Motor neuron (in vitro differentiated cells): ENCODE measurements around the gene GPR137. TPM values are rescaled to one million over a fixed set of nuclear protein-coding genes. Genes with fewer than 3 reads are reported as not detected.

Source experiments
- ATAC-seq, 8 experiments: fragments of 200-7000 bp; cut with Tn5 transposase; replicated peaks in 6 of 8; 2 replicates each; pipeline ENCODE4 v1.8.0; 2021; ENCODE audit warnings: mild to moderate bottlenecking in 8 of 8, moderate library complexity in 8 of 8
- H3K27ac ChIP-seq, 2 donors: fragments of 250-450 bp; sonication (Bioruptor Pico); 2 replicates each; pipeline ENCODE4 v1.9.0; 2021; ENCODE audit warnings: antibody characterized with exemption in 2 of 2, mild to moderate bottlenecking in 2 of 2, moderate library complexity in 1 of 2
- H3K4me1 ChIP-seq, 2 donors: fragments of 250-450 bp; sonication (Bioruptor Pico); replicated peaks in 1 of 2; 2 replicates each; pipeline ENCODE4 v1.6.1; 2021; ENCODE audit warnings: antibody characterized with exemption in 2 of 2, mild to moderate bottlenecking in 2 of 2, moderate library complexity in 1 of 2
- H3K4me3 ChIP-seq, 5 donors: fragments of 250-450 bp; sonication (Bioruptor Pico); 2 replicates each; pipeline ENCODE4 v1.9.0; 2021; ENCODE audit warnings: antibody characterized with exemption in 5 of 5, mild to moderate bottlenecking in 5 of 5, moderate library complexity in 4 of 5
- WGBS, 10 experiments: fragments of 450-650 bp; shearing (Covaris generic); methylation state at CpG; one replicate each; pipeline ENCODE4 v1.0.0; 2022; 5-methylcytosine and 5-hydroxymethylcytosine counted together
- in situ Hi-C, 9 experiments: fragments of 400-800 bp; cut with MboI; loops; one replicate each; pipeline ENCODE4 v1.15.0; 2021; ENCODE audit warnings: low sequenced_read_pairs in 9 of 9, low pct_unique_long_range_greater_than_20kb in 2 of 9; ENCODE audit not compliant: unreplicated experiment in 9 of 9
- total RNA-seq, 8 experiments: library from RNA; unstranded; fragments of 300-600 nt; gene quantifications; 2 replicates each; pipeline versions ENCODE4 v1.2.3 to v1.2.4, GENCODE V29; 2022

The GPR137 gene
- total RNA-seq, 8 experiments from 2014 or later: 18.9 to 37.6 (median 22.5) TPM

DNA sequence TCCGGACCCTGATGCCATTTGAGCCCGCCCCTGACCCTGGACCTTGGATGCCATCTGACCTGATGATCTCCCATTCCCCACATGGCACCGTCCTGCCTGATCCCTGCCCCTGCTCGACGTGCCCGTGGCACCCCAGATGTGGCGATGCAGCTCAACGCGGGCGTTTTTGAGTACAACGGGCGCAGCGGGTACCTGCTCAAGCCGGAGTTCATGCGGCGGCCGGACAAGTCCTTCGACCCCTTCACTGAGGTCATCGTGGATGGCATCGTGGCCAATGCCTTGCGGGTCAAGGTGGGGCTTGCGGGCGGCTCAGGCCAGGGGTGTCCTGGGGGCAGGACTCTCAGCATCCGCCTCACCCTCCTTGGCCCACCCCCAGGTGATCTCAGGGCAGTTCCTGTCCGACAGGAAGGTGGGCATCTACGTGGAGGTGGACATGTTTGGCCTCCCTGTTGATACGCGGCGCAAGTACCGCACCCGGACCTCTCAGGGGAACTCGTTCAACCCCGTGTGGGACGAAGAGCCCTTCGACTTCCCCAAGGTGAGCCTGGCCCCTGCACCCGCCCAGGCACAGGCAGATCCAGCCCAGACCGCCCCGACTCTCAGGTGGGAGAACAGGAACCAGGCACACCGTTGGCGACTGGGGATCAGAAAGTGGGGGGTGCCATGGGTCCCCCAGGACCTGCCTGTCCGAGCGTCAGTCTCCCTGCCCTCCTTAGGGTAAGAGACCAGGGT is 23.2 kb upstream of the GPR137 start:
- Histone ChIP-seq H3K4me3 (no peak overlapping the region), H3K27ac (no peak overlapping the region), H3K4me1 (peaks cover 22 to 24% of the 10 kb centered on the region in 2 donors)
- no CpG with 5 or more reads among the region's 42 CpGs for WGBS, 10 experiments
- in situ Hi-C loops: no loop called here
- no peak for ATAC-seq

DNA sequence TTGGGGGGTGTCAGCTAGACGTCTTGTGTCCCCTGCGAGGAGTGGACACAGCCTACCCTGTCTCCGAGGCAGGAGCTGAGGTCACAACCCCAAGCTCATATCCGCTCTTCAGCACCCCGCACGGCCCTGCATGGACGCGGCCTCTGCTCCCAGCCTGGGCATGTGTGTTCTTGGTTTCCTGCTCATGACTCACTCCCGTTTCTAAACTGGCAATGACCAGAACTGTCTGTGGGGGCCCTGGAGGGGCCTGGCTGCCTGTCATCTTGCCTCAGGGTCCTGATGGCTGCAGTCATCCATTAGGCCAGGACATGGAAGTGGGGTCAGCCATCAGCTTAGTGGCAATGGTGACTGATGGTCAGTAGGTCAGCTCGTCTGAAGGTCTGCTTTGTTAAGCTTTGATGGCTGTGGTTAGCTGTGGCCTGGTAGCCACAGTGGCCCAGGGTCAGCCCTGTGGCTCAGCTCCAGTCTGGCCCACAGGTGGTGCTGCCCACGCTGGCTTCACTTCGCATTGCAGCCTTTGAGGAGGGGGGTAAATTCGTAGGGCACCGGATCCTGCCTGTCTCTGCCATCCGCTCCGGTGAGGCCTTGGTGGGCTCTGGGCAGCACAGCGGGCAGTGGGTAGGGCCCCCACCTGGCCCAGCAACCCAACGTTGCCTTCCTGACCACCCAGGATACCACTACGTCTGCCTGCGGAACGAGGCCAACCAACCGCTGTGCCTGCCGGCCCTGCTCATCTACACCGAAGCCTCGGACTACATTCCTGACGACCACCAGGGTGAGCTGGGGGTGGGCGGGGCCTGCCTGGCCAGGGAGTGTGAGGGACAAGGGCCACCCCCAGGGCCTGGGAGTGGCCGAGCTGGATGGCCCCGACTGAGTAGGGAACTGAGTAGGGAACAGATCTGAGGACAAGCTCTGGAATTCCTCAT is 22.4 kb upstream of the GPR137 start:
- peak in 5 of 8 experiments; percentile 14 to 65 (median 31) for ATAC-seq
- H3K4me1 ChIP-seq: peaks cover 22 to 24% of the 10 kb centered on the region in 2 donors
- peak overlapping the region; percentile 77 to 80 for H3K27ac ChIP-seq
- in situ Hi-C loops: no loop called here
- WGBS, 10 experiments: 40 to 82% (median 80%) methylated on average over 1 to 7 of the region's 29 CpGs; no CpG with 5 or more reads in 5 of the 10 experiments
- H3K4me3 ChIP-seq: no peak overlapping the region

DNA sequence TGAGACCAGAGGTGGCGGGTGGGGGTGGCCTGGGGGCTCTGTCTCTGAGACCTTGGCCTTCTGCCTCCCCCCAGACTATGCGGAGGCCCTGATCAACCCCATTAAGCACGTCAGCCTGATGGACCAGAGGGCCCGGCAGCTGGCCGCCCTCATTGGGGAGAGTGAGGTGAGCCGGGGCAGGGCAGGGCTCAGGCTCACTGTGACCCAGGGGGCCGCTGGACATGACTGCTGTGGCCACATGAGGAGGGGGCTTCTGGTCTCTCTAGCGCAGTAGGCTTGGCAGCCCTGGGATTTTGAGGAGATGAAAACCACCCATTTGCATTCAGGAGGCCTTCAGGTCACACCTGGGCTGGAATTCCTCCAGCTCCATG is 21.7 kb upstream of the GPR137 start:
- peak overlapping the region; percentile 77 to 80 for H3K27ac ChIP-seq
- in situ Hi-C loops: no loop called here
- WGBS, 10 experiments: 60 to 83% methylated on average over 2 of the region's 8 CpGs; no CpG with 5 or more reads in 8 of the 10 experiments
- peak in 2 of 8 experiments; percentile 0 to 1 for ATAC-seq
- peaks cover 26 to 31% of the 10 kb centered on the region in 2 donors for H3K4me1 ChIP-seq
- H3K4me3 ChIP-seq: no peak overlapping the region

DNA sequence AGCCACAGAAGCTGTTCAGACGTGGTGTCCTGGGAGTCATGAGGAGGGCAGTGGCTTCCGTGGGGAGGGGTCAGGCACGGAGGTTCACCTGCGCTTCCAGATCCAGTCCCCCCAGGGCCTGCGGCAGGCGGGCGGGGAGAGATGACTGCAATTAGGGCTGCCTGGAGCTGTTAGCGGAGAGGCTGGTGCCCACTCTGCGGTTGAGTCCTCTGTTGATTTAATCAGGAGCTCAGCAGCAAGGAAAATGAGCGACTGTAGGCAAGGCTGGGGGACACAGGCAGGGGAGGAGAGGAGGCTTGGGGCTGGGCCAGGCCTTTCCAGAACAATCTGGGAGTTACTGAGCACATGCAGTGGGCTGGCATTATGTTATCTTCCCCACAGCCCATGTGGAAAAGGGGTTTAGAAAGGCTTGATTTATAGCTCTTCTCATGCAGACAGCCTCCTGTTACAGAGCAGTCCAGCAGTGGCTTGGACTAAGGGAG is 21.2 kb upstream of the GPR137 start:
- H3K4me3 ChIP-seq: no peak overlapping the region
- H3K4me1 ChIP-seq: peaks cover 26 to 31% of the 10 kb centered on the region in 2 donors
- WGBS, 10 experiments: 85% methylated on average over 4 of the region's 10 CpGs; no CpG with 5 or more reads in 9 of the 10 experiments
- ATAC-seq: peak in 5 of 8 experiments; percentile 24 to 51 (median 41)
- in situ Hi-C loops: no loop called here
- peak overlapping the region; percentile 77 to 80 for H3K27ac ChIP-seq

DNA sequence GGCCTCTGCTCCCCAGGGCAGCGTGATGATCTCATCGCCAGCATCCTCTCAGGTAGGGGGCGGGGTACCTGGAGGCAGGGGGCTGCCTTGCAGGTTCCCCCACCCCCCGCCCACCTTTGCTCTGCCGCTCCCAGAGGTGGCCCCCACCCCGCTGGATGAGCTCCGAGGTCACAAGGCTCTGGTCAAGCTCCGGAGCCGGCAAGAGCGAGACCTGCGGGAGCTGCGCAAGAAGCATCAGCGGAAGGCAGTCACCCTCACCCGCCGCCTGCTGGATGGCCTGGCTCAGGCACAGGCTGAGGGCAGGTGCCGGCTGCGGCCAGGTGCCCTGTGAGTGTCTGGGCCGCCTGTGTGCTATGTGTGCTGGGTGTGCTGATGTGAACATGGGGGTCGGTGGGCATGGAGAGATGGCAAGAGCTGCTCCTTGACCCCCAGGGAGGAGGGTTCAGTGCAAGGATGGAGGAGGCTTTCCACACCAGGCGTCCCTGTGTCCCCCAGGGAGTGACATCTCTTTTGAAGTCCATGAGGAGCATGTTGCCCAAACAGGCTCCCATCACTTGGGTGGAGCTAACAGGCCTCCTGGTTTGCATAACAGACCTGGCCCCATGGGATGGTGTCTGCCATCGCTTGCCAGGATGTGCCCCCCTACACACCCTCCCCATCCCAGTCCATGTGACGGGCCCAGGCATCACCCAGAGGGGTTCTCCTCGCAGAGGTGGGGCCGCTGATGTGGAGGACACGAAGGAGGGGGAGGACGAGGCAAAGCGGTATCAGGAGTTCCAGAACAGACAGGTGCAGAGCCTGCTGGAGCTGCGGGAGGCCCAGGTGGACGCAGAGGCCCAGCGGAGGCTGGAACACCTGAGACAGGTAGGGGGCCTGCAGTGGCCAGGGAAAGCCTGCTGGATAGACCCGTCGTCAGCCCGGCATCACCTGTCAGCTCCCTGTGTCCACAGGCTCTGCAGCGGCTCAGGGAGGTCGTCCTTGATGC is 20.2 kb upstream of the GPR137 start:
- ATAC-seq: no peak
- Histone ChIP-seq H3K27ac (peak overlapping the region; percentile 77 to 80), H3K4me1 (peaks cover 26 to 31% of the 10 kb centered on the region in 2 donors), H3K4me3 (no peak overlapping the region)
- in situ Hi-C loops: no loop called here
- 20 to 95% (median 82%) methylated on average over 1 to 10 of the region's 35 CpGs; no CpG with 5 or more reads in 6 of the 10 experiments for WGBS, 10 experiments

DNA sequence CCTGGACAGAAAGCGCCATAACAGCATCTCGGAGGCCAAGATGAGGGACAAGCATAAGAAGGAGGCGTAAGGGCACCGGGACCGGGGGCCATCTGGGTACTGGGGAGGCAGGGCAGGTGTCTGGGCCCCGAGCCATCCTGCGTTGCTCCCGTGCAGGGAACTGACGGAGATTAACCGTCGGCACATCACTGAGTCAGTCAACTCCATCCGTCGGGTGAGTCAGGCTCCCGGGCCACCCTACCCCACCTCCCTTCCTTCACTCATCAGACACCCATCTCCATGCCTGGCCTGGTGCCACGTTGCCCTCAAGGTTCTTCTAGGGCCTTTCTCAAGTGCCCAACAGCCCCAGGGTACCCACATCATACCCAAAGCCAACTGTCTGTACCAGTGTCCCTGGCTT is 19.3 kb upstream of the GPR137 start:
- peaks cover 26 to 31% of the 10 kb centered on the region in 2 donors for H3K4me1 ChIP-seq
- H3K4me3 ChIP-seq: no peak overlapping the region
- ATAC-seq: no peak
- in situ Hi-C loops: no loop called here
- H3K27ac ChIP-seq: no peak overlapping the region
- 67 to 100% (median 100%) methylated on average over 1 to 3 of the region's 15 CpGs; no CpG with 5 or more reads in 7 of the 10 experiments for WGBS, 10 experiments

DNA sequence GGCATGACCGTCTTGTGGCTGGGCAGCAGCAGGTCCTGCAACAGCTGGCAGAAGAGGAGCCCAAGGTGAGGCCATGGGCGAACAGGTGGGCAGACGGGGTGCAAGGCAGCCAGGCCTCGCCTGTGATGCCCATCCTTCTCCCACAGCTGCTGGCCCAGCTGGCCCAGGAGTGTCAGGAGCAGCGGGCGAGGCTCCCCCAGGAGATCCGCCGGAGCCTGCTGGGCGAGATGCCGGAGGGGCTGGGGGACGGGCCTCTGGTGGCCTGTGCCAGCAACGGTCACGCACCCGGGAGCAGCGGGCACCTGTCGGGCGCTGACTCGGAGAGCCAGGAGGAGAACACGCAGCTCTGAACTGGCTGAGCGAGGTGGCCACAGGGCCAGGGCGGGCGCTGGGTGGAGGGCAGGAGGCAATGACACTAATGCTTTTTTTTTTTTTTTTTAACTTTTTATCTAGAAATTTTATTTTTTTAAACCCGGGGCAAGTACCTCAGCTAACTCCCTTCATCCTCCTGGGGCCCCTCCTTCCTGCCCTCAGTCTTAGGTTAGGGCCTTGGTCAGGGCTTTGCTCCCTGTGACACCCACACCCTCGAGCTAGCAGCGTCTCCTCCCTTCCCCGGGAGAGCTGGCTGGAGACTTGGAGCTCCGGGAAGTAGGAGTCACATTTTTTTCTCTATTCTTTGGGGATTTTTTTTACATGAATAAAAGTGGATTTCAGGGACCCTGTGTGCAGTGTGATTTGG is 18.3 kb upstream of the GPR137 start:
- ATAC-seq: peak in 2 of 8 experiments; percentile 1 to 2
- in situ Hi-C loops: no loop called here
- Histone ChIP-seq H3K4me3 (no peak overlapping the region), H3K4me1 (peaks cover 33 to 38% of the 10 kb centered on the region in 2 donors), H3K27ac (peak overlapping the region in 1 of 2 donors; percentile 9)
- WGBS, 10 experiments: 43 to 100% (median 89%) methylated on average over 2 to 15 of the region's 27 CpGs; no CpG with 5 or more reads in 3 of the 10 experiments

DNA sequence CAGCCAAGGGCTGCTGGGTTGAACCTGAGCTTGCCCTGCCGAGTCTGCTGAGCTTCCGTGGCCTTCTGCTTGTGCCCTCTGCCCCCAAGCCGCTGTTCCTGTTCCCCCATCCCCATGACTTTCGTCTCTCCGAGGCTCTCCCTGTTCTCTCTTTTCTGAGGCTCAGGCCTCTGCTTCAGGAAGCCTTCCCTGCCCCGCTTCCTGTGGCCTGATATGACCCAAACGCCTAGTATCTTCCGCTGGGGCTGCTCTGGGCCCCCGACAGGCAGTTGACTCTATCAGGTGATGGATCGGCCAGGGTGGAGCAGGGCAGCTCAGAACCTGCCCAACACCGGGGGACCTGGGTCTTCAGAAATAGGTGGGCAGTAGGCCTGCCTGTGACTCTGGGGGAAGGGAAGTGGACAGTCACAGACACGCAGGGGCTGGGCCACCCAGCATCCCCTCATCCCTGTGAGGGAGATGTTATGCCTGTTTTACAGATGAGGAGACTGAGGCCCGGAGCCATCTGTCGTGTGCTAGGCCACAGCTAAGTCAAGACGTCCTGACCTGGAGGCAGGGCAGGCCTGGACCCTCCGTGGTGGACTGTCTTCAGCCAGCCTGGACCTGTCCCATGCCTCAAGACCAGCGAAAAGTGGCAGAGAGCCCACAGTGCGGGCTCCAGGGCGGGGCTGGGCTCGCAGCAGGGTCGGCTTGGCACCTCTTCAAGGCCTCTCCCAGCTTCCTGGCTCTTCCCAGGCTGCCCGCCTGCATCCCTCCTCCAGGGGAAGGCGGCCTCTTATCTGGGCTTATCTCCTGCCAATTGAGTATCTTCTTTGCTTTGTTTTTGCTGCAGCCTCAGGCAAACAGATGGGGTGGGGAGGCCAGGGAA is 17.4 kb upstream of the GPR137 start:
- in situ Hi-C loops: no loop called here
- peak in 3 of 8 experiments; percentile 1 to 3 (median 3) for ATAC-seq
- peak overlapping the region; percentile 39 to 65 (median 55) for H3K4me3 ChIP-seq
- peak overlapping the region; percentile 75 to 86 for H3K27ac ChIP-seq
- peaks cover 32 to 36% of the 10 kb centered on the region in 2 donors for H3K4me1 ChIP-seq
- 0 to 85% (median 61%) methylated on average over 1 to 8 of the region's 23 CpGs; no CpG with 5 or more reads in 5 of the 10 experiments for WGBS, 10 experiments

DNA sequence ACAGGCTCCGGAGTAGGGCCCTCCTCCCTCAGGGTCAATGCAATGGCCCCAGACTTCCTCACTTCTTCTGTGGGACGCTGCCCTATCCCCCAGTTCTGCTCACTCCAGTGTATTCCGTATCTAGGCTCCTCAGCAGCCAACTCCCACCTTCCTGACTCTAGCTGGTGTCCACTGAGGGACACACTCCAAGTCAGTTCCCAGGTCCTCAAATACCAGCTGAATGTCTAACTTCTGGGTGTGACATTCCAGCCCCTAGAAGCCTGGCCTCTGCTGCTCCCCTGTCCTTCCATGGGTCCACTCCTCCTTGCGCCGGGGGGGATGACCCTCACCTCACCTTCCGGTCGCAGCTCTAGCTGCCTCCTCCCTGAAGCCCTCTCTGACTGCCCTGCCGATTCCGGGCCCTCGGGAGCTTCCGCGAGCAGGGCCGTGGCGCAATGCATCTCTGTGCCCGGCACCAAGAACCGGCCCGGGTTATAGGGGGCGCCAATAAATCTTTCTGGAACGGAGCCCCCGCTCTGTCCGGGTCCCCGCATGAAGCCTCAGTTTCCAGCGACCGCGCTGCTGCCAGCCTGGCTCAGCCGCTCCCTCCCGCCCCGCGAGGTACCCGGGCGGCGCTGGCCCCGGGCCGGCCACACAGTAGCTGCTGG is 16.6 kb upstream of the GPR137 start:
- in situ Hi-C loops: no loop called here

DNA sequence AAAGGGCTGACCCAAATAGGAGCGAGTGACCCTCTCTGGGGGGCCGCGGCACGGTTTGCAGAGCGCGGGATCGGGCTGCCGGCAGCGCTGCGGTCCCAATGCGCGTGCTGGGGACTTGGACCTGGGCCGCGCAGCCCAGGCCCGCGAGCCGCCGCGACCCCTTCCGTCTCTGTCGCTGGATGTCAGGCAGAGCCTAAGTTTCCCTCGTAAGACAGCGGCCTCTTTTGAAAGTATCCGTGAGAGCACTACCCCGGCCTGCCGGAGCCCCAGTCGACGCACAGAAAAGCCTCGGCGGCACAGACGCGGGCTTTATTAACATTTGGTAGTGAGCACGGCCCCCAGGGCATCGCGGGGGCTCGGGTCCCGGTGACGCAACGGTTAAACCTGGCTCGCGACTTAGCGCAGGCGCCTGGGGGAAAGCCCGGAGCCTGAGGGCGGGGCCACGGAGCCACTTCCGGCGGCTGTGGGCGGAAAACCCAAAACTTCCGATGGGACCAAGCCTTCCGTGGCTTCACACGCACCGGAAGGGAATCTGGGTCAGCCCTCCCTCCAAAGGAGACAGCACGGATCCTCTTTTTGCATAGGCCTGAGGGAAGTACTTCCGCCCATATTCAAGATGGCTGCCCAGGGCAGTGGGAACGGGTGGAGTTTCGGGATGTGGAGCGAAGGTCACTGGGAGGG is 16.0 kb upstream of the GPR137 start:
- H3K4me3 ChIP-seq: peak overlapping the region; percentile 40 to 65 (median 55)
- H3K27ac ChIP-seq: peak overlapping the region; percentile 86 to 94
- peak; percentile 72 to 85 (median 82) for ATAC-seq
- in situ Hi-C loops: no loop called here
- 0 to 5% (median 3%) methylated on average over 3 to 14 of the region's 58 CpGs; no CpG with 5 or more reads in 5 of the 10 experiments for WGBS, 10 experiments
- peaks cover 18 to 22% of the 10 kb centered on the region in 2 donors for H3K4me1 ChIP-seq

More for the DNA sequence above, 16.6 kb upstream of the GPR137 start:
- WGBS, 10 experiments: 0 to 20% (median 0%) methylated on average over 1 to 13 of the region's 34 CpGs; no CpG with 5 or more reads in 6 of the 10 experiments
- H3K27ac ChIP-seq: peak overlapping the region; percentile 75 to 86
- H3K4me1 ChIP-seq: peaks cover 24 to 28% of the 10 kb centered on the region in 2 donors
- ATAC-seq: peak in 7 of 8 experiments; percentile 0 to 15 (median 4)
- H3K4me3 ChIP-seq: peak overlapping the region; percentile 39 to 65 (median 55)
